HG03066 (cell line): ENCODE data around the gene SUPT6H.
A peak's percentile ranks its signal among the peaks of the same experiment; 100 is the strongest.
"Not testable (repeated sequence)": the region's sequence is repeated elsewhere in the genome, so short reads cannot be mapped to it uniquely, and the experiment has no call there.

Source experiments
- ATAC-seq: cut with Tn5 transposase; IDR thresholded peaks from one replicate; pipeline ENCODE4 v1.9.1; 2021; ENCODE audit warnings: low read depth; ENCODE audit not compliant: unreplicated experiment

The SUPT6H gene

DNA sequence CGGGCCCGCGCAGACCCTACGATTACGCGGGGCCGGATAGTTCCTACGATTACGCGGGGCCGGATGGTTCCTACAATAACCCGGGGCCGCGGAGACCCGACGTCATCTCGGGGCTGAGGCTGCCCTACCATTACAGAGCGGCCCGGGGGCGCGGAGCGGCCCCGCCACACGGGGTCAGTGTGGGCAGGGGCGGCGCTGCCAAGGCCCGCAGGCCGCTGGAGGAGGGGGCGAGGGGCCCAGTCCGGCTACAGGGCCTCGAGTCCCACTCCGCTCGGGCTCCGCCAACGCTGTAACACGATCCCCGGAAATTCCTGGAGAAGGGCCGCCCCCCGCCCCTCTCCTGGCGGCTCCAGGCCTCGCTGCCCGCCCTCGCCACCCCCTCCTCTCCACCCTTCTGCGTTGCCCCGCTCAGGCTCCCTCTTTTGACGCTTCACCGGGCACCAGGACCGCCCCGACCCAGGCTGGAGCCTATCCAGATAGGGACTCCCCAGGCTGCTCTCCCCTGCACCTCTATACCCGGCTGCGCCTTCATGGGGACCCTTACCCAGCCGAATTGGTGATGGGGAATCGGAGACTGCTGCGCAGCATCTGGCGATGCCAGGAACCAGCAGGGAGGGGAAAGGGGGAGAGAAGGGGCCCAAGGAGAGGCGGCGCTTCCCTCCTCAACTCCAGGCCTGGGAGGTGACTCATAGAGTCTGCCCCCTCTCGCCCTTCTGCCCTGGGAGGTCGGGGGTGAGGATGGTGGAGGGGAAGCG is 55.8 kb downstream of the SUPT6H start, which contains the start of gene RAB34:
Gene RAB34 (minus strand): TSS at position 291 of the 755 bp plus-strand sequence. CDS start 602 bp downstream, outside the sequence.
- no peak for ATAC-seq

DNA sequence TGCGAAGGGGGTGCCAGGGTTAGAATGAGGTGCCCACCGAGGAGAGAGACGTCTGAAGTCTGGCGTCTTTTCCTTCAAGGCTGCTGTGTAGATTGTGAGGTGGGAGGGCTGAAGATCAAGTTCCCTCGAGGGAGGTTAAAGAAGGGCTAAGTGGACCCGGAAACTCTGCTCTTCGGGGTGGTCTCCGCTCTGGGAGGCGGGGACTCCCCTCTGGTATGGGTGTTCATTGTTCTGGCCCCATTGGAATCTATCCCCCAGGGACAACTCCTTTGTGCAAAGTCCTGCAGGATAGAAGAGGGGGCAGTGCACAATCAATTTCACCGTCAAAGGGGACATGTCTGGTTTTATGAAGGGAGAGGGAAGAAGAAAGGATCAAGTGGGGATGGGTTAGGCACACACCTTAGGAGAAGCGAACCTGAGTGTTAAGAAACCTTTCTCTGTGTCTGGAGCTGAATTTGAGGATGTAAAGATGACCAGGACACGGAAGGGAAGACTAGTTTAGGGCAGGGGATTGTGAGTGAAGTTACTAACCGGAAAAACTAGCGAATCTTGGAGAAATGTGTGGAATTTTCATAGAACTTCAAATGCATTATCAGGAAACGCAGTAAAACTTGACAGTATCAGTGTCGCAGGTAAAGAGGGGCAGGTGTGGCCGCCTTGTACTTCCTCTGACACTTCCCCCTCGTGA is 56.5 kb downstream of the SUPT6H start:
- no peak for ATAC-seq

DNA sequence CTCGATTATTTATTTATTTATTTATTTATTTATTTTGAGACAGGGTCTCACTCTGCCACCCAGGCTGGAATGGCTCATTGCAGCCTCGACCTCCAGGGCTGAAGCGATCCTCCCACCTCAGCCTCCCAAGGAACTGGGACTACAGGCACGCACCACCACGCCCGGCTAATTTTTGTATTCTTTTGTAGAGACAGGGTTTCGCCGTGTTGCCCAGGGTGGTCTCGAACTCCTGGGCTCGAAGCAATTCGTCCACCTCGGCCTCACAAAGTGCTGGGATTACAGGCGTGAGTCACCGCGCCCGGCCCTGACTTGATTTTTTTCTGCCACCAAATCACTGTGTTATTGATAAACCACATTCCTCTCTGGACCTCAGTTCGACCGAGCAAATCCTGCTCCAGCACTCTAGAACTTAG is 57.0 kb downstream of the SUPT6H start:
- no peak for ATAC-seq

DNA sequence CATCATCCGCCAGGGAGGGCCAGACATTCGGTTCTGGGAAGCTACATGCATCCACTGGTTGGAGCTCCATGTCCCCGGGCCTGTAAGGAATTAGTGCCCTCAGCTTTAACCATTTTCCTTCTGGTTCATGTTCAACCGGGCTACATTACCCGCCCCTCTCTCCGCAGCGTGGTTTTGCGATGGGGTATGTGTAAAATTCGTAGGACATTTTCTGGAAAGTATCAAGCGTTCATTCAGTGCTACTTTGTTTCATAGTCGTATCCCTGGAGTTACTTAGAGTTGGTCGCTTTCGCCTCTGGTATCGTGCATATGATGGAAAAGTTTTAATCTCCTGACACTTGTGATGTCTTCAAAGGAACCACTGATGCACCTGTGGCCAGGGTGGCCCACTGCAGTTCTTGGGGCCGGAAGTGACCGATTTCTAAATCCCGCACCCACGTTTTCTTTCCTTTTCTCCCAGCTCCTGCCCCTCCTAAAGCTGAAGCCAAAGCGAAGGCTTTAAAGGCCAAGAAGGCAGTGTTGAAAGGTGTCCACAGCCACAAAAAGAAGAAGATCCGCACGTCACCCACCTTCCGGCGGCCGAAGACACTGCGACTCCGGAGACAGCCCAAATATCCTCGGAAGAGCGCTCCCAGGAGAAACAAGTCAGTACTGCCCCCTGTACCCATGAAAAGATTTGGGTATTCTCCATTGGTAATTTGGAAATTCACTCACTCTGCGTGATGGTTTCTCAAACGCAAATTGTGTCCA is 58.4 kb downstream of the SUPT6H start:
- ATAC-seq = no peak

DNA sequence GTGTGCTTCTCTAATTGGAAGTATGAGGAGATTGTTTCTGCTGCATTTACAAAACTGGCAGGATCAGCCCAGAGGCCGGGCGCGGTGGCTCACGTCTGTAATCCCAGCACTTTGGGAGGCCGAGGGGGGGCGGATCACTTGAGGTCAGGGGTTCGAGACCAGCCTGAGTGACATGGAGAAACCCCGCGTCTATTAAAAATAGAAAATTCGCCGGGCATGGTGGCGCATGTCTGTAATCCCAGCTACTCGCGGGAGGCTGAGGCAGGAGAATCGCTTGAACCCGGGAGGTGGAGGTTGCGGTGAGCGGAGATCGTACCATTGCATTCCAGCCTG is 59.0 kb downstream of the SUPT6H start:
- not testable (repeated sequence) for ATAC-seq

DNA sequence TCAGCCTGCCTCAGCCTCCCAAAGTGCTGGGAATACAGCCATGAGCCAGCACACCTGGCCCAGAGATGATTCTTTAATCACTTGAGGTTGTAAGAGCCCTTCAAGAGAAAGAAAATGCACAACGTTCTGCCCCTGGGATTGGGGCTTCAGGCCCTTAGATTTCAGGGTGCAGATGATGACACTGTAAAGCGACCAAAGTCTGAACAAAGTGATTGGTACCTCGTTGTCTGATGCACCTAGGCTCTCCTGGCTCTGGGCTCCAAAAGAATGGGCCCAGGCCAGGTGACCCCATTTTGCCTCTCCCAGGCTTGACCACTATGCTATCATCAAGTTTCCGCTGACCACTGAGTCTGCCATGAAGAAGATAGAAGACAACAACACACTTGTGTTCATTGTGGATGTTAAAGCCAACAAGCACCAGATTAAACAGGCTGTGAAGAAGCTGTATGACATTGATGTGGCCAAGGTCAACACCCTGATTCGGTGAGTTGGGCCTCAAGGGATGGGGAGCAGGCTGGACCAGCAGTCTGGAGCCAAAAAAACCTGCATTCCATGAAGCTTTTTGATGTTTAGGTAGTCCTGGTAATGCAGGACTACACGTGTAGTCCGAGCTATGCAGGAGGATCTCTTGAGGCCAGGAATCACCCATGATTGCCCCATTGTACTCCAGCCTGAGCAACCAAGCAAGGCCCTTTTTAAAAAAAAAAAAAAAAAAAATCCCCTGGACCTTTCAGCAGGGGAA is 60.6 kb downstream of the SUPT6H start:
- ATAC-seq = no peak

DNA sequence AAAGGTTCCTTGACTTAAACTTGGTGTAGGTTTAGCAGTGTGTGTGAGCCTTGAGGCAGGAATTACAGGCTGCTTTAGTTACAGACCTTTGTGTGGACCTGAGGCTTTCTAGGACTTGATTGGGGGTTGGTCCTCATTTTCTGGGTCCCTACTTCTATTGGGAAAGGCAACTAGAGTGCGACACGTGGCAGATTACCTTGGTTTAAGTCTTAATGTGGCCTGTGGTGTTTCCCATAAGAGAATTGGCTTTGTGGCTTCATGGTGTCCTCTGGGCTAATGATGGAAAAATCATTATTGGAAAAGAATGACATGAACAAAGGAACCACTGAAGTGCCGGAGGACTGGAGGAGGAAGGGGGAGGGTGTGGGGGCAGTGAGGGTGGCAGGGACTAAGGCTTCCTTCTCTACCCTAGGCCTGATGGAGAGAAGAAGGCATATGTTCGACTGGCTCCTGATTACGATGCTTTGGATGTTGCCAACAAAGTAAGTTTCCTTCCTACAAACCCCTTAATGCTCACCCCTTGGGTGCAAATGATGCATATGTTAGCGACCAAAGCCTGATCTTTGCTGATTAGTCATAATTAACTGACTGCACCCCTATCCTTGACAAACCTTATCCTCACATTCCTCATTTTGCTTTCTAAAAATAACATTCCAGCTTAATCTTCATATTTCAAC is 61.3 kb downstream of the SUPT6H start:
- no peak for ATAC-seq

DNA sequence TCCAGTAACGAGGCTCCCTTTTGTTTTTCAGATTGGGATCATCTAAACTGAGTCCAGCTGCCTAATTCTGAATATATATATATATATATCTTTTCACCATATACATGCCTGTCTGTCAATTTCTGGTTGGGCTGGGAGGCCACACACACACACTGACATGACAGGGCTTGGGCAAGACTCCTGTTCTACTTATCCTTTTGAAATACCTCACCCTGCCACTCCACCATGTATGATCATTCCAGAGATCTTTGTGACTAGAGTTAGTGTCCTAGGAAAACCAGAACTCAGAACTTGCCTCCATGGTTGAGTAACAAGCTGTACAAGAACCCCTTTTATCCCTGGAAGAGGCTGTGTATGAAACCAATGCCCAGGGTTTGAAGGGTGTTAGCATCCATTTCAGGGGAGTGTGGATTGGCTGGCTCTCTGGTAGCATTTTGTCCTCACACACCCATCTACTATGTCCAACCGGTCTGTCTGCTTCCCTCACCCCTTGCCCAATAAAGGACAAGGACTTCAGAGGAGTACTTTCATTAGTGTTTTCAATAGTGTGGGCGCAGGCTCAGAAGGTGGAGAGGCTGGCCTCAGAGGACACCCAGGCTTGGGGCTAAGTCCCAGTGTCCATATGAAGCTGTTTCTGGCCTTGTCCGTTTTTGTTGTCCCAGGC is 62.0 kb downstream of the SUPT6H start:
- ATAC-seq = not testable (repeated sequence)

DNA sequence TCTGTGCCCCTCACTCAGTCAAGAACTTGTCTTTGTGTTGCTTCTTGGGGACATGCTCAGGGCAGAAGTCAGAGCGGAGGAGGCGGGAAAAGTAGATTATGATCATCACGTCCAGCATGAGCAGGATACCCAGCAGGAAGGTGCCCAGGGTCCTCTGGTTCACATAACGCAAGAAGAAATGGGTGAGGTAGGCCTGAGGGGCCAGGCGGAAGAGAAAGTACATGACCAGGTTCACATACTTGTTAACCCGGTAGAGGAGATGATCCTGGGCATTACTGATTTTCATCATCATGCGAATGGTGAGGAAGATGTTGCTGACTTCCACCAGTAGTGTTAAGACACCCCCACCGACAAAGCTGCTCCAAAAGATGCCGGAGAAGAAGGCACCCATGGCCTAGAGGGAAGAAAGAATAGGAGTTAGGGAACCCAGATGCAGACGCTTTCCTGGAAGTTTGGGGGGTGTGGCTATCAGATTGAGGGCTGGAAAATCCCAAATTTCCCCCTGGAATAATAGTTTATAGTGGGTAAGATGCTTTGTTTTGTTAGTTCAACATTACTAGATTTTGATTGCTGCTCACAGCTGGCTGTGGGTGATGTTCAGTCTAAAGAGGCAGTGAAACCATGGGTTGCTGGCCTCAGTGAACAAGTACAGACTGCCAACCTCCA is 62.6 kb downstream of the SUPT6H start:
- ATAC-seq = no peak

DNA sequence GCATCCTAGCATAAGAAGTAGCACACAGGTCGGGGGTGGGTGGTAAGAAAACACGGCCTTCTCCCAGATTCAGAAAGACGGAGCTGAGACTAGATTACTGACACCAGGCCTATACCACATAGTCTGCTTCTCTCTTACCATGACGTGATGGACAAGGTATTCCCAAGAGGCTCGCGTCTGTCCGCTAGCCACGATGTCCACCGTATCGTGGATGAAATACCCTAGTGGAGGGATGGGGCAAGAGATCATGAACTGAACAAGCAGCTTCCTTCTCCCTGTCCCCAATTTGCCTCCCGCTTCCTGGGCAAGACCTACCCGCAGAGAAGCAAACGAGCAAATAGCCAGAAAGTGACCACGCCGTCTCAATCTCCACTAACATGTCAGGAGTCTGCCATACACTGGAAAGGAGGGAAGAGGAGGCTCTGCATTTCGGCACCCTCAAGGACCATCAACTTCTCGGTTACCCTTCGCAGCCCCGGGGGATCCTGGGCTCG is 63.2 kb downstream of the SUPT6H start:
- ATAC-seq = no peak

DNA sequence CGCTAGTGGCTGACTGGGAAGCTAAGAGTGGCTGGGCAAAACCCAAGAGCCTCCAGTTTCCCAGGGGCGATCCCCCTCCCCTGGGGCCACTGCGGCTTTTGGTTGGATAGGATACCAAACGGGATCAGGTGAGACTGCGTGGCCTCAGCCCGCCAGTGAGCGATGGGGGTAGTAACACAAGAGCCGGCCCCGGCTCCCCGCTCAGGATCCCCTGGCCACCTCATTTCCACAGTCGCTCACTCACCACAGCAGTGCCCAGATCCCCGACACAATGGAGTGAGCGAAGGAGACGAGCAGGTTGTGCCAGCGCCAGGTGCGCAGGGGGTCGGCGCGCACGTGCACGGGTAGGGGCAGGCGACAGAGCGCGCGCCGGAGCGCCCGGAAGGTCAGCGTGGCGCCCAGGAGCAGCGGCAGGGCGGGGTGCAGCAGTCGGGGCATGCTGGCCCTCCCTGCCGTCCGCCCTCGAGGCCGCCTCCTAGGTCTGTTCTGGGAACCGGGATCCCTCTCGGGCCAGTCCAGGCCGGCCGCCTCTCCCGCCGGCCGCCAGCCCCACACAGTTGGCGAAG is 63.7 kb downstream of the SUPT6H start:
- no peak for ATAC-seq

DNA sequence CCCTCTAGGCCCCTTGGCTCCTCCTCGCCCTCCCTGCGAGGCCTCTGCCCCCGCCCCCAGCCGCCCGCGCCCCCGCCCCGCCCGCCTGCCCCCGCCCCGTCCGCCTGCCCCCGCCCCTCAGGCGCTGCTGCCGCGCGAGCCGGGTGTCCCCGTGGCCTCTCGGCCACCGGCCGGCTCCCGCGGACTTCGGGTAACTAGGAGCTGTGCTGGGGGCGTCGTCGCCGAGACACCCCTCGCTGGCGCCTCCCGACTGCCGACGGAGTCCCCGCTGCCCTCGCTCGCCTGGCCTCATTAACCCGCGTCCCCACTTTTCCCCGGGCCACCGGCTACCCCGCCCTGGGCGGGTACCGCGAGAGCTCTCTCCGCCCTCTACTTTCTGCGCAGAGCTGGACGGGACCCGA is 64.2 kb downstream of the SUPT6H start, which contains the start of gene TLCD1:
Gene TLCD1 (minus strand): TSS at position 8 of the 401 bp plus-strand sequence. CDS start 136 bp downstream, outside the sequence.
- no peak for ATAC-seq

DNA sequence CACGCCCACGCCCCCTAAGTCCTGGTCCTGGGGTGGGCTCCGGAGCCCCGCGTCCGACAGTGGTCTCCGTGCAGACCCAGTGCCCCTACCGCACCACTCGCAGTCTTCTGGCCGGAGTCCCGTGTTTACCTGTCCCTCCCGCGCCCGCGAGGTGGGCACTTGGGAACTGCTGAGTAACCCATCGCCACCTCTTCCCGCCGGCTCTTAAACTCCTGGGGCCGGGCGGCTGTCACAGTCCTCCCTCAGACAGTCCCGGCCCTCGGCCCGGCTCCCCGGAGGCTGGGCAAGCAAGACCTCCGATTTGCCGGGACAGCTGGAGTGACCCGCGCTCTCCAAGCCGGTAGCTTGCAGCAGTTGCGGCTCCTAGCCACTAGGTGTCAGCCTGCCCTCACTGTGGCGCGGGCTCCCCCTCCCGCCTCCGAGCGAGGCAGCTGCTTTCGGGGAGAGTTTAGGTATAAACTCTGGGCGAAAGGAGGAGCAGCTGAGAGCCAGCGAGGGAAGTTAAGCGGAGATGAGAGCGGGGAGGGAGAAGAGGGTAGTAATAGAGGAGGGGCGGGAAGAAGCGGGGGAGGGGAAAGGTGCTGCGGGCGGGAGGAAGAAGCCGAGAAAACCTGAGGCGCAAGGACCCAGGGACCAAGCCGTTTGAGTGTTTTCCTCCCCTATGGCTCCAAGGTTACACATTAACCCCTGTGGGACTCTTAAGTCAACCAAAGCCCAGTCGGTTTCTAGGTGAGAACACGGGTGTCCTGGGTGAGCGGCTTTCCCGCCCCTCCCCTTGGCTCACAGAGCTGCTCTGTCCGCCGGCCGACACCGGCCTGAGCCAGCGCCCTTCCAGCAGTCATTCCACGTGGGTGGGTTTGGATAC is 64.9 kb downstream of the SUPT6H start:
- peak; percentile 42 for ATAC-seq

DNA sequence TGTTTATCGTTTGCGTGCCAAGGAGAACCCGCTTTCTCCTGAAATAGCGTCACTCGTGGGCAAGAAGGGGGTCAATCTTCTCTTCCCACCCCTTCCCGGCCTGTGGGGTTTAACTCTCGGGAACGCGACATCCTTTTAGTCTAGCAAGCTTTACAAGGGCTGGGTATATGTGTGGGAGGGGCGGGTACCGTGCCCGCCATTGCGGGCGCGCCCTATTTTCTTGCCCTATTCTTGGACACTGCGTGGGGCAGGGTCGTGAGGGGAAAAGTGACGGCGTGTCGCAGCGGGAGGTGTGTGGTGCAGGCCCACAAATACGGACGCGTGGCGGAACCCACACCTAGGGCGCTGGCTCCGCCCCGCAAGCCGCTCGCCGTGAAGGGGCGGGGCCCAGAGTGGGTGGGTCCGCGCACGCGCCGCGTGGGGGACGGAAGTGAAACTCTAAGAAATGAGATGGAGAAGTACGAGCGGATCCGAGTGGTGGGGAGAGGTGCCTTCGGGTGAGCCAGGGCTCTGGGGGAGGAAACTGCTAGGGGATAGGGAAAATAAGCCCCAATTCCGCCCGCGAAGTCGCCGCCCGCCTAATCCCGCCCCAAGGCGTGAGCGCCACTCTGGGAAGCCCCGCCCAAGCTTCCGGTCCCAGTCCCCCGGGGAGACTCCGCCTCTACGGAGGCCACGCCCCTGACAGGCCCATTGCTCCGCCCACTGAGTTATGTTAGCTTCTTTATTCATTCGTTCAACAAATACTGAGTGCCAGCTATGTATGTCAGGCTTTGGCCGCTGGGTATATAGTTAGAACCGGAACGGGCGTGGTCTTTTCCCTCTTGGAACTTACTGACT is 66.6 kb downstream of the SUPT6H start, which contains the start of gene NEK8:
Gene NEK8 (plus strand): TSS at position 425 of the 837 bp plus-strand sequence. CDS start 26 bp downstream, at position 451.
- ATAC-seq = no peak

DNA sequence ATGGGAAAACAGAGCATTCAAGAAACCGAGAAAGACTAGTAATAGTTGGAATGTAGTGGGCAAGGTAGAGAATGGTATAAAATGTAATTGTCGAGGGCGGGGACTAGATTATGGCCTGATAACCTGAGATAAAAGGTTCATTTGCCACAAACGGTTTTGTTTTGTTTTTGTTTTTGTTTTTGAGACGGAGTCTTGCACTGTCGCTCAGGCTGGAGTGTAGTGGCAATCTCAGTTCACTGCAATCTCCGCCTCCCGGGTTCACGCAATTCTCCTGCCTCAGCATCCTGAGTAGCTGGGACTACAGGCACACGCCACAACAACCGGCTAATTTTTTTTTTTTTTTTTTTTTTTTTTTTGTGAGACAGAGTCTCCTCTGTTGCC is 67.9 kb downstream of the SUPT6H start:
- ATAC-seq = no peak

DNA sequence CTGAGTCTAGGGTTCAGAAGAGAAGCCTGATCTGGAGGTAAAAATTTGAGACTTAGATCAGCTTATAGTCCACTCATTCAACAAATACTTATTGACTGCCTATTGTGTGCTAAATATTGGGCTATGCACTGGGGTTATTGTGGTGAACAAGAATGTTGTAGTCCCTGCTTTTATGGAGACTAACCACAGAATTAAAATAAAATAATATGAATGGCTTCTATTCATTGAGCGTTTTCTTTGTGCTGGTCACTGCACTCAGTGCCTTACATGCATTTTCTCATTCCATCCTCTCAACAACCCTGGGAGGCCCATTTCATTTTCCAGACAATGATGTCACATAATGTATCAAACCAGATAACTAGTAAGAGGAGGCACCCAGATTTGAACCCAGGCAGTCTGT is 71.3 kb downstream of the SUPT6H start:
- no peak for ATAC-seq
